ENCODE results near the gene CSNK1D. TPM values are rescaled to one million over a fixed set of nuclear protein-coding genes. Genes with fewer than 3 reads are reported as not detected.
A peak's percentile ranks its signal among the peaks of the same experiment; 100 is the strongest.

Gene CSNK1D
- total RNA-seq, 1 experiment from 2014 or later, result 234 TPM

GRCh38 chr17:82237083-82237745, 36.3 kb downstream of the CSNK1D start:
- intact Hi-C loops (cut with micrococcal nuclease; ENCODE audit: unreplicated experiment) (loop anchor here (10.0 kb wide), 1 partner anchor 132 kb away; no protein-coding TSS in a partner anchor), in situ Hi-C loops (cut with HindIII; ENCODE audit: low pct_unique_long_range_greater_than_20kb, low sequenced_read_pairs) (no loop called here)
- peaks cover 2% of the 10 kb centered on the region for H3K36me3 ChIP-seq (ENCODE audit: control insufficient read depth, insufficient read depth, low read length)
- POLR2A ChIA-PET, result no interaction called here
- H3K27me3 ChIP-seq (ENCODE audit: control insufficient read depth, insufficient read depth, low read length), result no peaks in the 10 kb centered on the region
- H3K4me3 ChIP-seq (ENCODE audit: low read depth in 2 of 2, low read length in 2 of 2), result no peak overlapping the region
- H3K4me1 ChIP-seq (ENCODE audit: control insufficient read depth, insufficient read depth, low read length), result peaks cover 97% of the 10 kb centered on the region
- no TSS peak for BruUV-seq (replicated peaks)
- no peaks in the 10 kb centered on the region for H3K9me3 ChIP-seq (ENCODE audit: control insufficient read depth, insufficient read depth, low read depth, low read length)
- CTCF ChIA-PET, result interaction anchor here (1.1 kb wide), 1 partner anchor 30 kb away, joined by 4 read pairs; no protein-coding TSS in a partner anchor
- ATAC-seq (no peak), DNase-seq (ENCODE audit: low read depth, low spot score) (no peak)
- TF ChIP-seq TCF7L2 (IDR thresholded peaks at IDR 0.05; ENCODE audit: low read depth, low read length) (no peak), CTCF (IDR thresholded peaks at IDR 0.05) (no peak), REST (IDR thresholded peaks at IDR 0.05; ENCODE audit: insufficient read depth in 1 of 2, low read depth in 2 of 2, low read length in 1 of 2) (no peak), SIN3A (IDR thresholded peaks at IDR 0.05; ENCODE audit: borderline replicate concordance, insufficient read depth, low read depth, low read length) (no peak), POLR2AphosphoS5 (IDR thresholded peaks at IDR 0.05; ENCODE audit: low read depth, low read length) (no peak)
- H3K27ac ChIP-seq (ENCODE audit: low read length), result peak overlapping the region; percentile 94

GRCh38 chr17:82236142-82236971, 37.1 kb downstream of the CSNK1D start:
- Histone ChIP-seq H3K4me1 (ENCODE audit: control insufficient read depth, insufficient read depth, low read length) (peaks cover 94% of the 10 kb centered on the region), H3K4me3 (ENCODE audit: low read depth in 2 of 2, low read length in 2 of 2) (no peak overlapping the region; a peak in 1 of 4 replicates), H3K36me3 (ENCODE audit: control insufficient read depth, insufficient read depth, low read length) (peaks cover 2% of the 10 kb centered on the region), H3K9me3 (ENCODE audit: control insufficient read depth, insufficient read depth, low read depth, low read length) (no peaks in the 10 kb centered on the region), H3K27me3 (ENCODE audit: control insufficient read depth, insufficient read depth, low read length) (no peaks in the 10 kb centered on the region), H3K27ac (ENCODE audit: low read length) (peak overlapping the region; percentile 94)
- TF ChIP-seq SIN3A (IDR thresholded peaks at IDR 0.05; ENCODE audit: borderline replicate concordance, insufficient read depth, low read depth, low read length) (no peak), CTCF (IDR thresholded peaks at IDR 0.05) (peak; percentile 98), REST (IDR thresholded peaks at IDR 0.05; ENCODE audit: insufficient read depth in 1 of 2, low read depth in 2 of 2, low read length in 1 of 2) (peak in 1 of 2 experiments; percentile 12; a peak in 1 of 4 replicates), POLR2AphosphoS5 (IDR thresholded peaks at IDR 0.05; ENCODE audit: low read depth, low read length) (peak; percentile 65; the same call in 1 of the 2 replicates), TCF7L2 (IDR thresholded peaks at IDR 0.05; ENCODE audit: low read depth, low read length) (no peak)
- ATAC-seq, result peak; percentile 2; the same call in 1 of the 2 replicates
- POLR2A ChIA-PET, result interaction anchor here (0.5 to 0.6 kb wide), 2 partner anchors 31 to 252 kb away, joined by 4 to 7 read pairs; no protein-coding TSS in a partner anchor
- DNase-seq (ENCODE audit: low read depth, low spot score), result no peak
- no TSS peak for BruUV-seq (replicated peaks)
- in situ Hi-C loops (cut with HindIII; ENCODE audit: low pct_unique_long_range_greater_than_20kb, low sequenced_read_pairs) (no loop called here), intact Hi-C loops (cut with micrococcal nuclease; ENCODE audit: unreplicated experiment) (loop anchor here (10.0 kb wide), 1 partner anchor 132 kb away; no protein-coding TSS in a partner anchor)
- CTCF ChIA-PET, result interaction anchor here (1.1 kb wide), 1 partner anchor 29 kb away, joined by 4 read pairs; no protein-coding TSS in a partner anchor

Data from Panc1 (cell line).